ENCODE measurements around the gene PNMA6E.

DNA sequence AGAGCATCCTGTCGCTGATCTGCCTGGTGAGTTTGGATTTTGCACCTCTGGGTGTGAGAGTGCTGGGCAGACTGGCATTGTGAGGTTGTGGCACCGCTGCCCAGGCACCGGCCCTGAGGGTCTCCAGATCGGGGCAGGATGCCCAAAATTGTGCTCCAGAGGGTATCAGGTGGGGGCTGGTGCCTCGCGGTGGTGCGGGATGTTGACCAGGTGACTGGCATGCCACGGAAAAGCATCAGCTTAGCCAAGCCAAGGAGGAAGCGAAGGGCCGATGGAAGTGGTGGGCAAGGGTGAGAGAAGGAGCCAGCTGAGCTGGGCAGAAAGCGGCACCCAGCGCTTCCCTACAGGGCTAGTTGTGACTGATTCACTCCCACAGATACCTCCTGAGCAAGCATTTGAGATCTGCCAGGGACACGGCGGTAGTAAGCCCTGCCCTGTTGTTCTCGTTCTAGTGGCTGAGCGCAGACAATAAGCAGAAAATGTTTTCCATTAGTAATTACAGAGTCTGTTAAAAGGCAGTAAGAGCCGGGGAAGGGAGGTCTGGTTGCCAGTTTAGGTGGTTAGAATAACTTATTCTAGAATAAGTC is 10.9 kb upstream of the PNMA6E start:
- no peak for TF ChIP-seq CTCF (IDR thresholded peaks at IDR 0.05; ENCODE audit: insufficient read depth, low read length, poor library complexity, severe bottlenecking)
- no peak for TF ChIP-seq EZH2phosphoT487 (conservative IDR thresholded peaks at IDR 0.05; ENCODE audit: low read length)

All from SU-DHL-6 (cell line).